HG03432 (cell line): ENCODE results near the gene SPON1.

ENCODE experiments used
- ATAC-seq: cut with Tn5 transposase; IDR thresholded peaks from one replicate; pipeline ENCODE4 v1.9.1; 2021; ENCODE audit warnings: mild to moderate bottlenecking, moderate library complexity; ENCODE audit not compliant: unreplicated experiment

The SPON1 gene

GRCh38 chr11:14179116-14179820, 216.7 kb downstream of the SPON1 start:
- no peak for ATAC-seq

DNA sequence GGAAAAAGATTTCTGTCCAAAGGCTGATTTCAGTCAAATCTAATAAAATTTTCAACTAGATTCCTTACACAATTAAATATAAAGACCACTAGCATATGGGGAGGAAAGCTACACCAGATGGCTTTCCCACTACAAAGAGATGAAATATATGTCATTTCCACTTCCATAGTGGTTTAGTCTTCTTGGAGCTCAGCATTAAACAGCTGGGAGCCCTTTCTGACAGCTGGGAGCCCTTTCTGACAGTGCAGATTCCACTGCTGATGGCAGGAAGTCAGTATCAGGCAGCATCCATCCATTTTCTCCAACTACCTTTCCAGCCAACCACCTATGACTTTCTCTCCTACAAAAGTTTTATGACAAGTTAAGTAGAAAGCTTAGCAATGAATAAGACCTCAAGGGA, 218.6 kb downstream of the SPON1 start:
- no peak for ATAC-seq

- ATAC-seq: no peak
These were observed 220.4 kb downstream of the SPON1 start for GRCh38 chr11:14182833-14183364.

GRCh38 chr11:14184028-14184940, 221.8 kb downstream of the SPON1 start:
- no peak for ATAC-seq

DNA sequence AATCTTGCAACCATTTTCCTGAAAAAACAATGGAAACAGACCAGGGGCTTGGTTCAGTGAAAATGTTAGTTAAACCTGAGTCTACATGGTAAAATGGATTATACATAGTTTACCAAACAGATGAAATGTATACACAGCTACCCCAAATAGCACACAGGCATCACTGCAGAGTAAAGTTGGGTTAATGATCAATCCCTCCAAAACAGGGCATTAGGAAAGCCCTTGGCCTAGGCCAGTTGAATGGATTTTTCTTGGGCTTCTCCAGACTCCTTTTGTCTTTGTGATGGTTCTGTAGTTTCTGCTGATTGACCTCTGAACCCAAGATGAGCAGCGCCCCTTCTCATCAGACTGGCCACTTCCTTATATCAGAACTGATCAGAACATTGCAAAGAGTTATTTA, 222.9 kb downstream of the SPON1 start:
- ATAC-seq: no peak

GRCh38 chr11:14186046-14186775, 223.7 kb downstream of the SPON1 start:
- ATAC-seq: no peak

- no peak for ATAC-seq
These were observed 227.4 kb downstream of the SPON1 start for GRCh38 chr11:14189874-14190273.

DNA sequence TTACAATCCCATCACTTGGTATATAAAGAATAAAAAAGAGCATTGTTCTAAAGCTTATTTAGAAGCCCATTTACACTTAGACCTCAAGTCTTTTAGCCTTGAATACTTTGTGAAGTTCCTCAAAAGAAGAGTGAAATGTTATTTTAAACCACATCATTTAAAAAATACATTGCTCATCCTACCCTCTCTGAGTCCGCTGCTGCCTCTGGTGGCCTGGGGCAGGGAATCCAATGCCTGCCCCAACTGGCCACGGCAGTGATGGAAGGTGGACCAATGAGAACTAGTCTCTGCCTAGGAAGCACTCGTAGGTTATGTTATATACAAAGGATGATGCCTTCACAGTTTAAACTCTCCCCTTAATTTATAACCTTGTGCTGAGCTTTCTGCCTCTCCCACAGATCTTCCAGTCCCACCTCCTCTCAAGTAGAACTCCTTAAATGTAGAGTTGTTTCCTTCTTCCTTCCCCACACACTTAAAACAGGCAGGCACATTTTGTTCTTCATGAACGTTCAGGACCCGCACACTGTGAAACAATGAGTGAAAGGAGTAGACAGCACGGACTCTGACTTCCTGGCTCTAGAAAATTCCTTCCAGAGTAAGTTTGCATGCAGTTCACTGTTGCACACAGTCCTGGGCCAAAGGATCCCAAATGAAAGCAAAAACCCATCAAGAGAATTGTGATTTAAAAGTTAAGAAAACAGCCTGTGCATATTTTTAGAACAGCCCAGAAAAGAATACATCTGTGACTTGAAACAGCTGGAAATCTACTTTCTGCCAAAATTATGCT, 228.7 kb downstream of the SPON1 start:
- no peak for ATAC-seq

DNA sequence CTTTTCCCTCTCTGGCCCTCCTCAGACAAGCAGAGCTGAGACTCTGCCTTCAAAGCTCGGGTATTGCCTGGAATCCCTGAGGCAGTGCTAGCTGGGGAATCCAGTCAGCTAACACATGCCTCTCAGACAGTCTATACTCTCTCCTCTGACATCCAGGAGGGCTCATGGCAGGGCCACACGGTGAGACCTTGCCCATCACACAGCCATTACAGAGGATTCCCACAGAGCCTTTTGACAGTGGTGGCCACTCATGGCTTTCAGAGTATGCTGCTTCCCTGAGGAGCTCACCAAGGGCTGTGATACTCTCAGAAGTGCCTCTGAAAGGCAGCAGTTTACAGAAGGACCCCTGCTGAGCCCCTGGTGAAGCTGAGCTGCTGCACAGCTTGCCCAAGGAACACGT, 231.1 kb downstream of the SPON1 start:
- no peak for ATAC-seq

DNA sequence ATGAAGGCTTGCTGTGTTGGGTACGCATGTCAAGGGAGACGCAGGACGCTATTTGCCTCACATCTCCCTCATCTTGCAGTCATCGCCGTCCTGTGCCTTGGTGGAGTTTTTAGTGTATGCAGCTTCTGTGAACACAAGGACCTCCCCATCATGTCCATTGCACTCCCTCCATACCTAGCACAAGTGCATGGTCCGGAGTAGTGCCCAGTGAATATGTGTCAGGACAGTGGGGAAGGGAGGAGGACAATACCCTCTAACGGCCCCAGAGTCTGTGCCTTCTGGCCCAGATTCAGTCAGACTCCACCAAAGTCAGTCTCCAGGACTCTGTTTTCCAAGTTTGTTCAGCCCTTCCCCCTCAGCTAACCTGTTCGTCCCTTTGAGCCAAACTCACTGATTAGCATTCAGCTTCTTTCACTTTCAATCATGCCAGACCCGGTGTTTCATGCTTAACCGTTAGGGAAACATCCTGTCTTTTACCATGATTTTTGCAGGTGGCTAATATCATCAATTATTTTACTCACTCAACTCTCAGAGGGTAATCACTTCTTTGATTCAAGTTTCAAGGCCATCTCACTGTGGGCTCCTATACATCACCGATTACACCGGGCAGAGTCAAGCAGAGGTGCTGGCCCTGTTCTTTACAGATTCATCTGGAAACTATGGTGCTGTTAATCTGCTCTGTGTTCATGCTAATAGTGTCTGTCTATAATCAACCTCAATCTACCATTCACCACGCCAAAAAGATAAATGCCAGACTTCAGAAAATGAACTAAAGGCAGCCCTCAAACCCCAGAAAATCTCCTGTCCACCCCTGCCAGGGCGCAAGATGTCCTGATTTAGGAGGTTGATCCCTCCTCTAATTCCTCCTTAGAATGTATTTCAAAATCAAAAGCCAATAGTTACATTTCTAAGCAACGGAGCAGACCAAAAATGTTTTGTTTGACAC, 240.0 kb downstream of the SPON1 start:
- peak; percentile 81 for ATAC-seq

DNA sequence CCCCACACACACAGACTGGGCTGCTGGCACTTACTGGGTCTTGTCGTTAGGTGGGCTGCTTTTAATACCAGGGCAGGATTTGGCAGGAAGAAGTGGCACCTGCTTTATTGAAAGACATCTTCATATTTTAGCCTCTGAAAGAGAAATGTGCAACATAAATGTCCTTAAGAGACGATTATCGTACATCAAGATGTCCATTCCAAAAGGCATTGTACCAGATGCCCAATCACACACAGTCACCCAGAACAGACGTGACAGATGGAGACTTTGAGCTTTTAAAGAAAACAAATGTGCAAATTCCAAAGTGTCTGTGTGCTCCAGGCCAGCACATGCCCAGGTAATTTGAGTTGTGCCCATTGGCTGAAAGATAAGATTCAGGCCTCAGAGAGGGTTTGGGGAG, 240.8 kb downstream of the SPON1 start:
- ATAC-seq: no peak

DNA sequence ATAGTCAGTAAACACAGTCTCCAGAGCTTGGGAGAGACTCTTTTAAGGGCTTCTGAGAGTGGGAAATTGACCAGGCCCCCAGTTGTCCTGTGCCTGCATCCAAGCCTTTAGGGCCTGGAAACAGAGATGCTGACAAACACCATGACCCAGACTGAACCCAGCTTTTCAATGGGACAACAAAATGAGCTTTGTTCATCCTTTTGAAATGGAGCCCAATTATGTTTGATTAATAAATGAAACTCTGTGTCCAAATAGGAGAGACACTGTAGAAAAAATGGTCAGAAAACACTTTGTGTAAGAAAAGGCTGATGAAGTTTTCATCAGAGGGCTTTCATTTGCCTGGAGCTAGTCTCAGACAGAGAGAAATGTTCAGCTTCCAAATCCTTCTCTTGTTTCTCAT, 250.5 kb downstream of the SPON1 start:
- no peak for ATAC-seq

GRCh38 chr11:14218728-14219127, 256.2 kb downstream of the SPON1 start:
- no peak for ATAC-seq

DNA sequence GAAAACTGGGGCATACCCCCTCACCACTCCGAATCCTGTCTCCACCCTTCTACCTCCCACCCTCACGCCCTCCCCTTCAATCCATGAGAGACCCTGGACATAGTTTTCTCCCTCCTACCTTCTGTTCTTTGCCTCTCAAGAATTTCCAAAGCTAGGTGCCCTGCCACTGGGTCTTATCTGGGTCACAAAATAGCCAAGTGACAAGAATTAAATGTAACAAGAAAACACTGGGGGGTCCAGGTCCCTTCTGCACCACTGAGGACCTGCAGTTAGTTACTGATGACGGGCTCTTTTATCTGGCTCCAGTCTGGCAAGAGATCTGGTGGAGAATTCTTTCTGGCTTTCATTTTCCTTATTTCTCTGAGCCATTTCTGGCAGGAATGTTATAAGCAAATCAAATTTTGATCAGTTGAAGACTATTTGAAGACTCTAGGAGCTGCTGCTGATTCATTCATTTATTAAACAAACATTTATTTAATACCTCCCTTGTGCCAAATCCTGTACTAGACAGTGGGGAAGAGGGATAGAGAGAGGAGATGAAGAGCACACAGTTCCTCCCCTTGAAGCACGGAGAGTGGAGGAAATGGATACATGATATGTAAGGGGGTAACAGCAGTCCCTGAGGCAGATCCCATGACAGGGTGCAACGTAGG, 261.2 kb downstream of the SPON1 start:
- no peak for ATAC-seq

- ATAC-seq: no peak
These were observed 261.9 kb downstream of the SPON1 start for GRCh38 chr11:14224395-14224794.

GRCh38 chr11:14225666-14226065, 263.1 kb downstream of the SPON1 start:
- ATAC-seq: no peak

- ATAC-seq: no peak
These were observed 265.8 kb downstream of the SPON1 start for GRCh38 chr11:14228356-14228755.

- ATAC-seq: no peak
These were observed 266.9 kb downstream of the SPON1 start for GRCh38 chr11:14229472-14229871.

GRCh38 chr11:14230407-14230806, 267.9 kb downstream of the SPON1 start:
- ATAC-seq: no peak
